Endodermal cell (in vitro differentiated cells): Measurements from ENCODE around the gene CYP8B1. TPM values are rescaled to one million over a fixed set of nuclear protein-coding genes. Genes with fewer than 3 reads are reported as not detected.

Experiments
- DNase-seq: peaks from one replicate; pipeline ENCODE4 v3.0.0-alpha.2; 2017
- H3K27ac ChIP-seq: 2 replicates; pipeline ENCODE4 v1.5.1; 2013; ENCODE audit warnings: mild to moderate bottlenecking, low read depth, low read length, moderate library complexity
- H3K27me3 ChIP-seq: 2 replicates; pipeline ENCODE4 v1.6.1; 2013; ENCODE audit warnings: mild to moderate bottlenecking, low read length, moderate library complexity; ENCODE audit not compliant: insufficient read depth, control insufficient read depth, poor library complexity, severe bottlenecking
- H3K36me3 ChIP-seq: 2 replicates; pipeline ENCODE4 v1.7.0; 2013; ENCODE audit warnings: mild to moderate bottlenecking, low read length, moderate library complexity; ENCODE audit not compliant: control insufficient read depth, insufficient read depth
- H3K4me1 ChIP-seq: one replicate; pipeline ENCODE4 v1.7.0; 2013; ENCODE audit warnings: low read length; ENCODE audit not compliant: control insufficient read depth, insufficient read depth
- H3K4me3 ChIP-seq: 2 replicates; pipeline ENCODE4 v1.5.1; 2013; ENCODE audit warnings: mild to moderate bottlenecking, low read length, moderate library complexity
- H3K9ac ChIP-seq: 2 replicates; pipeline ENCODE4 v1.6.1; 2013; ENCODE audit warnings: mild to moderate bottlenecking, low read length, moderate library complexity; ENCODE audit not compliant: poor library complexity, severe bottlenecking; ENCODE audit errors: extremely low read depth
- H3K9me3 ChIP-seq: 2 replicates; pipeline ENCODE4 v1.6.1; 2013; ENCODE audit warnings: mild to moderate bottlenecking, low read length, moderate library complexity; ENCODE audit not compliant: control insufficient read depth
- H3K27ac Mint-ChIP-seq: 2 replicates; pipeline ENCODE4 v1.8.0; 2020; ENCODE audit warnings: mixed read lengths
- H3K27me3 Mint-ChIP-seq: 2 replicates; pipeline ENCODE4 v1.8.0; 2021; ENCODE audit warnings: mild to moderate bottlenecking, mixed read lengths; ENCODE audit not compliant: insufficient read depth
- H3K36me3 Mint-ChIP-seq: 2 replicates; pipeline ENCODE4 v1.8.0; 2020; ENCODE audit warnings: low read depth, mixed read lengths
- H3K4me1 Mint-ChIP-seq: 2 replicates; pipeline ENCODE4 v1.8.0; 2020; ENCODE audit warnings: mixed read lengths
- H3K4me3 Mint-ChIP-seq: 2 replicates; pipeline ENCODE4 v1.8.0; 2020; ENCODE audit warnings: mild to moderate bottlenecking, moderate library complexity, mixed read lengths
- H3K9me3 Mint-ChIP-seq: 2 replicates; pipeline ENCODE4 v1.8.0; 2020; ENCODE audit warnings: mild to moderate bottlenecking, mixed read lengths
- CTCF ChIP-seq: fragments of 200-600 bp; sonication (generic); conservative IDR thresholded peaks from 2 replicates; pipeline ENCODE4 v1.5.0; 2021; ENCODE audit warnings: antibody characterized with exemption, mild to moderate bottlenecking
- WGBS, 2 experiments: methylation state at CpG; one replicate each; pipeline versions ENCODE4 v1.1.5 to v1.1.7; 2013; ENCODE audit warnings: missing lambda C conversion rate in 2 of 2, mixed read lengths in 1 of 2; ENCODE audit not compliant: insufficient coverage in 1 of 2, insufficient read length in 1 of 2; 5-methylcytosine and 5-hydroxymethylcytosine counted together
- total RNA-seq, 2 donors: library from RNA; stranded (reverse); fragmentation: NEBNext Ultra II Directional in 1 of 2; extraction: Animal tissue kit (Norgen Biotek cat#: 25700) in 1 of 2; gene quantifications; 2 replicates in 1 of 2; 3 replicates in 1 of 2; pipeline ENCODE4 v1.2.1, GENCODE V29; 2021

CYP8B1 gene
- total RNA-seq, 2 donors from 2014 or later: not detected

GRCh38 chr3:42822828-42823227 is 52.9 kb downstream of the CYP8B1 start:
- H3K36me3 Mint-ChIP-seq: no peaks in the 10 kb centered on the region
- no peak overlapping the region for H3K4me3 ChIP-seq
- 94% methylated on average over 2 to 3 of the region's 3 CpGs for WGBS, 2 experiments
- no peaks in the 10 kb centered on the region for H3K4me1 ChIP-seq
- no peak for TF ChIP-seq CTCF
- H3K27me3 Mint-ChIP-seq: no peaks in the 10 kb centered on the region
- H3K27ac ChIP-seq: peak overlapping the region; percentile 58
- peaks cover 10% of the 10 kb centered on the region for H3K4me1 Mint-ChIP-seq
- no peaks in the 10 kb centered on the region for H3K36me3 ChIP-seq
- no peak overlapping the region for H3K27ac Mint-ChIP-seq
- no peaks in the 10 kb centered on the region for H3K27me3 ChIP-seq
- no peak overlapping the region for H3K9ac ChIP-seq
- DNase-seq: no peak
- peaks cover 4% of the 10 kb centered on the region for H3K9me3 ChIP-seq
- H3K9me3 Mint-ChIP-seq: no peaks in the 10 kb centered on the region
- no peak overlapping the region for H3K4me3 Mint-ChIP-seq

Other genes starting within 250 kb of the CYP8B1 start
- gene ZBTB47, start 222.2 kb downstream of the CYP8B1 start, total RNA-seq: 1 to 10 TPM; 4.6 to 7.2 TPM
- not detected for gene KLHL40, start 190.3 kb downstream of the CYP8B1 start, total RNA-seq
- gene HHATL, start 173.1 kb downstream of the CYP8B1 start, total RNA-seq: not detected
- 1 to 10 TPM in 1 of 2 donors, under 1 TPM in 1; 0.64 to 1.1 TPM for gene CCDC13, start 102.6 kb downstream of the CYP8B1 start, total RNA-seq
- 100 to 1,000 TPM; 116 to 121 TPM for gene HIGD1A, start 71.4 kb downstream of the CYP8B1 start, total RNA-seq
- gene ACKR2, start 66.4 kb downstream of the CYP8B1 start, total RNA-seq: 1 to 10 TPM; 1.1 TPM
- 1 to 10 TPM in 1 of 2 donors, not detected in 1; 1.8 TPM for gene ZNF662, start 30.3 kb upstream of the CYP8B1 start, total RNA-seq
- gene GASK1A, start 103.4 kb upstream of the CYP8B1 start, total RNA-seq: 1 to 10 TPM; 4.0 to 5.3 TPM
- gene POMGNT2, start 230.2 kb upstream of the CYP8B1 start, total RNA-seq: 10 to 100 TPM; 12.7 to 14.5 TPM